ENCODE results near the gene RNF41. TPM values are rescaled to one million over a fixed set of nuclear protein-coding genes. Genes with fewer than 3 reads are reported as not detected.

The RNF41 gene
- total and polyA plus RNA-seq, 2 of the 13 experiments (the other 11 are each of a cell fraction or from before 2014, with no cell fraction given) = 27.1 to 39.4 TPM

DNA sequence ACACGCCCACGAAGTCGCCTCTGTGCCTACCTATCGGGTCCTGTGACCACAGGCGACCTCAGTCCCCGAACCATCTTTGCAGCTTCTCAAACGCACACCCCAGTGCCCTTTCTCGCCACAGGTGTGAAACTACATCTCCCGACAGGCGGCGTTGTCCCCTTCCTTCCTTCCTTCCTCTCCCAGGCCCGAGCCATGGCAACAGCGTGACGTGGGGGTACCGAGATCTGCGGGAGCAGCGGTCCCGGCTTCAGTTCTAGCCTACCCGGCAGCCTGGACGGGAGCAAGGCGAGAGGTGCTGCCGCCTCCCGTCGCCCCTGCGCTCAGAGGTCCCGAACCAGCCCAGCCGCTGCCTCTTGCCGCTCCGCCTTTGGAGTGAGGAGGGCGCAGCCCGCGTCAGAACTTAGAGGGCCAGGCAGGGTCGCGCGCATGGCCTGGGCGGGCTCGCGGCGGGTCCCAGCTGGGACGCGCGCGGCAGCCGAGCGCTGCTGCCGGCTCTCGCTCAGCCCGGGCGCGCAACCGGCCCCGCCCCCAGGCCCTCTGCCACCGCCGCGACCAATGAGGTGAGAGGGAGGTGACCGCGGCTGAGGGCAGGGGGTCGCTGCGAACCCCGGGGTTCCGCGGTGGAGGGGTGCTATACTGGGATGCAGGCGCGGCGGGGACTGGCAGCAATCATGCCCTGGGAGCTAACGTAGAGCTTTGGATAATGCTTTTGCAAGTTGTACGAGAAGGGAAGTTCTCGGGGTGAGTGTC lies 45.1 kb upstream of the RNF41 start, which contains the start of gene COQ10A (continued):
- TF ChIP-seq MAZ (IDR thresholded peaks at IDR 0.05; ENCODE audit: borderline replicate concordance, low read depth, low read length) = no peak
- TF ChIP-seq MAZ (CRISPR knock-in tag; IDR thresholded peaks at IDR 0.05; ENCODE audit: low read depth) = peak; percentile 82
- peak; percentile 98 for TF ChIP-seq TBX2 (CRISPR knock-in tag; IDR thresholded peaks at IDR 0.05; ENCODE audit: borderline replicate concordance)
- TF ChIP-seq, protein P1, sequence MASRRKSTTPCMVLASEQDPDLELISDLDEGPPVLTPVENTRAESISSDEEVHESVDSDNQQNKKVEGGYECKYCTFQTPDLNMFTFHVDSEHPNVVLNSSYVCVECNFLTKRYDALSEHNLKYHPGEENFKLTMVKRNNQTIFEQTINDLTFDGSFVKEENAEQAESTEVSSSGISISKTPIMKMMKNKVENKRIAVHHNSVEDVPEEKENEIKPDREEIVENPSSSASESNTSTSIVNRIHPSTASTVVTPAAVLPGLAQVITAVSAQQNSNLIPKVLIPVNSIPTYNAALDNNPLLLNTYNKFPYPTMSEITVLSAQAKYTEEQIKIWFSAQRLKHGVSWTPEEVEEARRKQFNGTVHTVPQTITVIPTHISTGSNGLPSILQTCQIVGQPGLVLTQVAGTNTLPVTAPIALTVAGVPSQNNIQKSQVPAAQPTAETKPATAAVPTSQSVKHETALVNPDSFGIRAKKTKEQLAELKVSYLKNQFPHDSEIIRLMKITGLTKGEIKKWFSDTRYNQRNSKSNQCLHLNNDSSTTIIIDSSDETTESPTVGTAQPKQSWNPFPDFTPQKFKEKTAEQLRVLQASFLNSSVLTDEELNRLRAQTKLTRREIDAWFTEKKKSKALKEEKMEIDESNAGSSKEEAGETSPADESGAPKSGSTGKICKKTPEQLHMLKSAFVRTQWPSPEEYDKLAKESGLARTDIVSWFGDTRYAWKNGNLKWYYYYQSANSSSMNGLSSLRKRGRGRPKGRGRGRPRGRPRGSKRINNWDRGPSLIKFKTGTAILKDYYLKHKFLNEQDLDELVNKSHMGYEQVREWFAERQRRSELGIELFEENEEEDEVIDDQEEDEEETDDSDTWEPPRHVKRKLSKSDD (CRISPR knock-in tag; IDR thresholded peaks at IDR 0.05; ENCODE audit: low read depth) = 0 out of 2 replicates have a peak, but pooled peaks have one; percentile 46
- TF ChIP-seq, protein P2, sequence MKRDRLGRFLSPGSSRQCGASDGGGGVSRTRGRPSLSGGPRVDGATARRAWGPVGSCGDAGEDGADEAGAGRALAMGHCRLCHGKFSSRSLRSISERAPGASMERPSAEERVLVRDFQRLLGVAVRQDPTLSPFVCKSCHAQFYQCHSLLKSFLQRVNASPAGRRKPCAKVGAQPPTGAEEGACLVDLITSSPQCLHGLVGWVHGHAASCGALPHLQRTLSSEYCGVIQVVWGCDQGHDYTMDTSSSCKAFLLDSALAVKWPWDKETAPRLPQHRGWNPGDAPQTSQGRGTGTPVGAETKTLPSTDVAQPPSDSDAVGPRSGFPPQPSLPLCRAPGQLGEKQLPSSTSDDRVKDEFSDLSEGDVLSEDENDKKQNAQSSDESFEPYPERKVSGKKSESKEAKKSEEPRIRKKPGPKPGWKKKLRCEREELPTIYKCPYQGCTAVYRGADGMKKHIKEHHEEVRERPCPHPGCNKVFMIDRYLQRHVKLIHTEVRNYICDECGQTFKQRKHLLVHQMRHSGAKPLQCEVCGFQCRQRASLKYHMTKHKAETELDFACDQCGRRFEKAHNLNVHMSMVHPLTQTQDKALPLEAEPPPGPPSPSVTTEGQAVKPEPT (CRISPR knock-in tag; IDR thresholded peaks at IDR 0.05; ENCODE audit: low read depth) = no peak; the same call in 1 of the 2 replicates
- TF ChIP-seq, protein P3, sequence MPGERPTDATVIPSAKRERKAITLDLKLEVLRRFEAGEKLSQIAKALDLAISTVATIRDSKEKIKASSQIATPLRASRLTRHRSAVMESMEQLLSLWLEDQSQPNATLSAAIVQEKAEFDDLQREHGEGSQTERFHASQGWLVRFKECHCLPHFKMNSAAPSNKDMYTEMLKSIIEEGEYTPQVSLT (CRISPR knock-in tag; IDR thresholded peaks at IDR 0.05; ENCODE audit: borderline replicate concordance, low read depth) = no peak
- no peak for TF ChIP-seq PLRG1 (conservative IDR thresholded peaks at IDR 0.05)
- no peak for TF ChIP-seq WIZ (CRISPR knock-in tag; IDR thresholded peaks at IDR 0.05)
- peak; percentile 75 for TF ChIP-seq RXRA (CRISPR knock-in tag; IDR thresholded peaks at IDR 0.05)
- no peak for TF ChIP-seq ZNF232 (CRISPR knock-in tag; IDR thresholded peaks at IDR 0.05; ENCODE audit: borderline replicate concordance)
- no peak for TF ChIP-seq ZNF207 (IDR thresholded peaks at IDR 0.05; ENCODE audit: borderline replicate concordance)
- TF ChIP-seq, protein P4, sequence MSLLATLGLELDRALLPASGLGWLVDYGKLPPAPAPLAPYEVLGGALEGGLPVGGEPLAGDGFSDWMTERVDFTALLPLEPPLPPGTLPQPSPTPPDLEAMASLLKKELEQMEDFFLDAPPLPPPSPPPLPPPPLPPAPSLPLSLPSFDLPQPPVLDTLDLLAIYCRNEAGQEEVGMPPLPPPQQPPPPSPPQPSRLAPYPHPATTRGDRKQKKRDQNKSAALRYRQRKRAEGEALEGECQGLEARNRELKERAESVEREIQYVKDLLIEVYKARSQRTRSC (CRISPR knock-in tag; IDR thresholded peaks at IDR 0.05; ENCODE audit: low read depth) = no peak
- no peak for TF ChIP-seq CHD4 (IDR thresholded peaks at IDR 0.05; ENCODE audit: borderline replicate concordance, low read length)
- TF ChIP-seq HOXA9 (CRISPR knock-in tag; IDR thresholded peaks at IDR 0.05; ENCODE audit: borderline replicate concordance) = 0 out of 2 replicates have a peak, but pooled peaks have one; percentile 35
- TF ChIP-seq ZEB1 (IDR thresholded peaks at IDR 0.05; ENCODE audit: insufficient replicate concordance, low read depth) = peak; percentile 51
- peak; percentile 78; the same call in 1 of the 2 replicates for TF ChIP-seq ZNF782 (CRISPR knock-in tag; IDR thresholded peaks at IDR 0.05; ENCODE audit: borderline replicate concordance)
- peak; percentile 54 for TF ChIP-seq GATAD1 (CRISPR knock-in tag; IDR thresholded peaks at IDR 0.05)
- peak; percentile 35; the same call in 1 of the 2 replicates for TF ChIP-seq KAT7 (CRISPR knock-in tag; IDR thresholded peaks at IDR 0.05; ENCODE audit: borderline replicate concordance)
- peak; percentile 85 for TF ChIP-seq ERF (CRISPR knock-in tag; IDR thresholded peaks at IDR 0.05)
- TF ChIP-seq ZIK1 (CRISPR knock-in tag; IDR thresholded peaks at IDR 0.05; ENCODE audit: borderline replicate concordance, low read depth) = no peak; the same call in 1 of the 2 replicates
- TF ChIP-seq, protein P5, sequence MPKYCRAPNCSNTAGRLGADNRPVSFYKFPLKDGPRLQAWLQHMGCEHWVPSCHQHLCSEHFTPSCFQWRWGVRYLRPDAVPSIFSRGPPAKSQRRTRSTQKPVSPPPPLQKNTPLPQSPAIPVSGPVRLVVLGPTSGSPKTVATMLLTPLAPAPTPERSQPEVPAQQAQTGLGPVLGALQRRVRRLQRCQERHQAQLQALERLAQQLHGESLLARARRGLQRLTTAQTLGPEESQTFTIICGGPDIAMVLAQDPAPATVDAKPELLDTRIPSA (CRISPR knock-in tag; IDR thresholded peaks at IDR 0.05; ENCODE audit: borderline replicate concordance) = no peak
- no peak for TF ChIP-seq SIN3B (IDR thresholded peaks at IDR 0.05; ENCODE audit: low read length)
- TF ChIP-seq RORA (CRISPR knock-in tag; IDR thresholded peaks at IDR 0.05) = no peak
- TF ChIP-seq NFKBIZ (CRISPR knock-in tag; IDR thresholded peaks at IDR 0.05) = peak; percentile 25; the same call in 1 of the 2 replicates

Data from HepG2 (cell line).